Neural cell (in vitro differentiated cells): ENCODE results near the gene TMEM231. TPM values are rescaled to one million over a fixed set of nuclear protein-coding genes. Genes with fewer than 3 reads are reported as not detected.

Experiments used
- H2AFZ ChIP-seq: fragments of 200-600, 300-800 bp; sonication (generic), shearing (Covaris generic); 2 replicates; pipeline ENCODE4 v1.6.0; 2014; ENCODE audit warnings: low read depth, mild to moderate bottlenecking, antibody characterized with exemption, low read length, moderate library complexity
- H3F3A ChIP-seq: fragments of 200-600 bp; shearing (Covaris generic); 2 replicates; pipeline ENCODE4 v1.6.1; 2016; ENCODE audit warnings: mild to moderate bottlenecking, moderate library complexity, mixed read lengths, antibody characterized with exemption, low read length; ENCODE audit not compliant: insufficient read depth, poor library complexity, severe bottlenecking
- H3K27ac ChIP-seq: fragments of 200-600, 300-800 bp; sonication (generic), shearing (Covaris generic); 2 replicates; pipeline ENCODE4 v1.5.1; 2014; ENCODE audit warnings: mild to moderate bottlenecking, low read length, moderate library complexity
- H3K27me3 ChIP-seq: fragments of 300-800, 200-600 bp; sonication (generic), shearing (Covaris generic); 2 replicates; pipeline ENCODE4 v1.6.0; 2014; ENCODE audit warnings: mild to moderate bottlenecking, low read depth, low read length, moderate library complexity; ENCODE audit not compliant: insufficient read depth
- H3K36me3 ChIP-seq: fragments of 300-800, 200-600 bp; sonication (generic), shearing (Covaris generic); 2 replicates; pipeline ENCODE4 v1.5.1; 2014; ENCODE audit warnings: mild to moderate bottlenecking, antibody characterized with exemption, low read length, moderate library complexity; ENCODE audit not compliant: insufficient read depth
- H3K4me2 ChIP-seq: fragments of 300-800, 200-600 bp; sonication (generic), shearing (Covaris generic); 2 replicates; pipeline ENCODE4 v1.6.0; 2014; ENCODE audit warnings: mild to moderate bottlenecking, low read length
- H3K4me3 ChIP-seq: fragments of 300-800, 200-600 bp; sonication (generic), shearing (Covaris generic); 2 replicates; pipeline ENCODE4 v1.5.1; 2014; ENCODE audit warnings: mild to moderate bottlenecking, low read length, moderate library complexity
- H3K79me2 ChIP-seq: fragments of 200-600 bp; shearing (Covaris generic); replicated peaks from 2 replicates; pipeline ENCODE4 v1.6.0; 2014; ENCODE audit warnings: mild to moderate bottlenecking, low read length, moderate library complexity; ENCODE audit not compliant: insufficient read depth
- H3K9ac ChIP-seq: fragments of 300-800, 200-600 bp; sonication (generic), shearing (Covaris generic); 2 replicates; pipeline ENCODE4 v1.6.1; 2016; ENCODE audit warnings: mild to moderate bottlenecking, low read length, mixed read lengths
- H3K9me2 ChIP-seq: fragments of 200-600 bp; shearing (Covaris generic); 2 replicates; pipeline ENCODE4 v1.6.1; 2016; ENCODE audit warnings: mild to moderate bottlenecking, low read length, mixed read lengths; ENCODE audit not compliant: insufficient read depth
- H3K9me3 ChIP-seq: fragments of 200-600, 300-800 bp; sonication (generic), shearing (Covaris generic); 2 replicates; pipeline ENCODE4 v1.6.1; 2016; ENCODE audit warnings: mild to moderate bottlenecking, mixed run types, low read length, moderate library complexity, mixed read lengths
- H4K20me1 ChIP-seq: fragments of 200-600 bp; shearing (Covaris generic); 2 replicates; pipeline ENCODE4 v1.6.1; 2016; ENCODE audit warnings: mild to moderate bottlenecking, mixed run types; ENCODE audit not compliant: insufficient read depth
- CTCF ChIP-seq: fragments of 450-650 bp; IDR thresholded peaks from 2 replicates; pipeline ENCODE4 v1.5.1; 2014; ENCODE audit warnings: antibody characterized with exemption, mild to moderate bottlenecking, moderate library complexity; ENCODE audit not compliant: poor library complexity, severe bottlenecking
- EP300 ChIP-seq: fragments of 450-650 bp; conservative IDR thresholded peaks from 2 replicates; pipeline ENCODE4 v1.6.1; 2014; ENCODE audit warnings: antibody characterized with exemption, mild to moderate bottlenecking, moderate library complexity; ENCODE audit not compliant: poor library complexity, severe bottlenecking
- EZH2 ChIP-seq: fragments of 200-600, 300-800 bp; shearing (Covaris generic), sonication (generic); IDR thresholded peaks from 2 replicates; pipeline ENCODE4 v1.6.1; 2014; ENCODE audit warnings: antibody characterized with exemption, low read length, borderline replicate concordance, mild to moderate bottlenecking; ENCODE audit not compliant: insufficient read depth, poor library complexity, severe bottlenecking
- MXI1 ChIP-seq: fragments of 450-650 bp; conservative IDR thresholded peaks from 2 replicates; pipeline ENCODE4 v1.6.1; 2014; ENCODE audit warnings: antibody characterized with exemption, mild to moderate bottlenecking; ENCODE audit not compliant: poor library complexity, severe bottlenecking
- POLR2AphosphoS5 ChIP-seq: IDR thresholded peaks from 2 replicates; pipeline ENCODE4 v1.6.1; 2012
- RAD21 ChIP-seq: fragments of 450-650 bp; conservative IDR thresholded peaks from 2 replicates; pipeline ENCODE4 v1.6.1; 2014; ENCODE audit warnings: antibody characterized with exemption, mild to moderate bottlenecking, moderate library complexity
- REST ChIP-seq: IDR thresholded peaks from 2 replicates; pipeline ENCODE4 v1.6.1; 2012; ENCODE audit warnings: borderline replicate concordance
- SMC3 ChIP-seq: fragments of 450-650 bp; conservative IDR thresholded peaks from 2 replicates; pipeline ENCODE4 v1.6.1; 2014; ENCODE audit warnings: antibody characterized with exemption, mild to moderate bottlenecking, moderate library complexity; ENCODE audit not compliant: poor library complexity
- TAF1 ChIP-seq: IDR thresholded peaks from 2 replicates; pipeline ENCODE4 v1.6.1; 2012; ENCODE audit warnings: low read depth
- polyA plus RNA-seq: library from polyadenylated mRNA; depleted of rRNA; stranded (reverse); fragments of >200 nt; gene quantifications from 2 replicates; pipeline ENCODE4 v1.2.3, GENCODE V29; 2014

The TMEM231 gene
- polyA plus RNA-seq, 1 donor from 2014 or later, result 19.6 TPM

- no peaks in the 10 kb centered on the region for H3K9me2 ChIP-seq
- H3F3A ChIP-seq, result no peaks in the 10 kb centered on the region
- no peaks in the 10 kb centered on the region for H3K36me3 ChIP-seq
- H3K27ac ChIP-seq, result no peak overlapping the region
- no peak overlapping the region for H3K9ac ChIP-seq
- peaks cover 15% of the 10 kb centered on the region for H3K27me3 ChIP-seq
- no peaks in the 10 kb centered on the region for H3K9me3 ChIP-seq
- no peaks in the 10 kb centered on the region for H4K20me1 ChIP-seq
- H3K4me3 ChIP-seq, result no peak overlapping the region
- no peak for TF ChIP-seq EZH2
- no peak for TF ChIP-seq RAD21
- no peak for TF ChIP-seq POLR2AphosphoS5
- TF ChIP-seq CTCF, result no peak
- TF ChIP-seq TAF1, result no peak
- TF ChIP-seq EP300, result no peak
- TF ChIP-seq MXI1, result no peak
- no peak for TF ChIP-seq SMC3
- no peak for TF ChIP-seq REST
- no peaks in the 10 kb centered on the region for H3K79me2 ChIP-seq
- no peak overlapping the region for H3K4me2 ChIP-seq
- no peak overlapping the region for H2AFZ ChIP-seq
Measured at GRCh38 chr16:75491876-75492275, 64.2 kb downstream of the TMEM231 start.

GRCh38 chr16:75488322-75488721 lies 67.7 kb downstream of the TMEM231 start:
- H3K36me3 ChIP-seq, result no peaks in the 10 kb centered on the region
- H3K9me3 ChIP-seq, result no peaks in the 10 kb centered on the region
- TF ChIP-seq RAD21, result no peak
- TF ChIP-seq CTCF, result no peak
- TF ChIP-seq REST, result no peak
- no peak for TF ChIP-seq TAF1
- no peak for TF ChIP-seq EZH2
- no peak for TF ChIP-seq EP300
- no peak for TF ChIP-seq MXI1
- TF ChIP-seq POLR2AphosphoS5, result no peak
- no peak overlapping the region for H3K4me3 ChIP-seq
- no peaks in the 10 kb centered on the region for H3F3A ChIP-seq
- H3K9me2 ChIP-seq, result no peaks in the 10 kb centered on the region
- H3K27me3 ChIP-seq, result no peaks in the 10 kb centered on the region
- H2AFZ ChIP-seq, result no peak overlapping the region
- H4K20me1 ChIP-seq, result no peaks in the 10 kb centered on the region
- no peaks in the 10 kb centered on the region for H3K79me2 ChIP-seq
- H3K4me2 ChIP-seq, result no peak overlapping the region
- H3K9ac ChIP-seq, result no peak overlapping the region
- H3K27ac ChIP-seq, result no peak overlapping the region
